Activated T-cell treated with anti-CD3 and anti-CD28 coated beads, Interleukin-2, amount 50 U/mL, for 48 hours (primary cell): ENCODE results near the gene MCC.
"Not testable (repeated sequence)": the region's sequence is repeated elsewhere in the genome, so short reads cannot be mapped to it uniquely, and the experiment has no call there.

Experiments
- DNase-seq, 2 experiments: peaks; one replicate each; pipeline ENCODE4 v3.0.0-alpha.2; 2020

The MCC gene

GRCh38 chr5:113093558-113093957 lies 394.7 kb downstream of the MCC start:
- DNase-seq: no peak

- DNase-seq: no peak
Measured at GRCh38 chr5:113092683-113093082, 395.6 kb downstream of the MCC start.

GRCh38 chr5:113091622-113092021 lies 396.6 kb downstream of the MCC start:
- DNase-seq: no peak

GRCh38 chr5:113090336-113091106 lies 397.7 kb downstream of the MCC start:
- peak; percentile 33 to 38 for DNase-seq

GRCh38 chr5:113089653-113090335 lies 398.5 kb downstream of the MCC start:
- DNase-seq: no peak

GRCh38 chr5:113087976-113088514 lies 400.2 kb downstream of the MCC start:
- no peak for DNase-seq

- no peak for DNase-seq
Measured at GRCh38 chr5:113085880-113086409, 402.3 kb downstream of the MCC start.

GRCh38 chr5:113085084-113085414 lies 403.2 kb downstream of the MCC start:
- DNase-seq: no peak

GRCh38 chr5:113084402-113085083 lies 403.7 kb downstream of the MCC start:
- DNase-seq: no peak

- DNase-seq: no peak
Measured at GRCh38 chr5:113083481-113083880, 404.8 kb downstream of the MCC start.

- no peak for DNase-seq
Measured at GRCh38 chr5:113082547-113082905, 405.7 kb downstream of the MCC start.

GRCh38 chr5:113081881-113082546 lies 406.2 kb downstream of the MCC start:
- no peak for DNase-seq

- DNase-seq: no peak
Measured at GRCh38 chr5:113081091-113081839, 407.0 kb downstream of the MCC start.

GRCh38 chr5:113076649-113077048 lies 411.6 kb downstream of the MCC start:
- not testable (repeated sequence) for DNase-seq

- no peak for DNase-seq
Measured at GRCh38 chr5:113075019-113075418, 413.2 kb downstream of the MCC start.

- peak; percentile 41 to 48 for DNase-seq
Measured at GRCh38 chr5:113073629-113074034, 414.6 kb downstream of the MCC start.

GRCh38 chr5:113071401-113071800 lies 416.9 kb downstream of the MCC start:
- DNase-seq: no peak

GRCh38 chr5:113070901-113071300 lies 417.4 kb downstream of the MCC start:
- no peak for DNase-seq

- DNase-seq: no peak
Measured at GRCh38 chr5:113068559-113068958, 419.7 kb downstream of the MCC start.

- no peak for DNase-seq
Measured at GRCh38 chr5:113067635-113068344, 420.5 kb downstream of the MCC start.

GRCh38 chr5:113065626-113066025 lies 422.6 kb downstream of the MCC start:
- DNase-seq: no peak

GRCh38 chr5:113064806-113065205 lies 423.4 kb downstream of the MCC start:
- DNase-seq: no peak
